HepG2 (cell line): ENCODE results near the gene MYH16. TPM values are rescaled to one million over a fixed set of nuclear protein-coding genes. Genes with fewer than 3 reads are reported as not detected.

Experiments used
- CBX1 ChIP-seq: IDR thresholded peaks from one replicate; pipeline ENCODE4 v1.6.1; 2016; ENCODE audit warnings: antibody characterized with exemption, low read depth
- ERF ChIP-seq: IDR thresholded peaks from 2 replicates; pipeline ENCODE4 v1.6.1; 2018; ENCODE audit warnings: missing biosample characterization, missing genetic modification reagents
- FOXJ3 ChIP-seq: sonication (generic); formaldehyde crosslinking; IDR thresholded peaks from 2 replicates; pipeline ENCODE4 v1.4.0; 2020; ENCODE audit warnings: missing genetic modification reagents, mild to moderate bottlenecking, borderline replicate concordance
- HNRNPUL1 ChIP-seq: fragments of 200-400 bp; formaldehyde crosslinking; IDR thresholded peaks from 2 replicates; pipeline ENCODE4 v1.6.1; 2017; ENCODE audit warnings: low read depth, mild to moderate bottlenecking, low read length, moderate library complexity
- HOXA7 ChIP-seq: sonication (generic); formaldehyde crosslinking; IDR thresholded peaks from 2 replicates; pipeline ENCODE4 v1.8.1; 2022; ENCODE audit warnings: mild to moderate bottlenecking, missing genetic modification reagents, moderate library complexity
- HOXA9 ChIP-seq: sonication (generic); formaldehyde crosslinking; IDR thresholded peaks from 2 replicates; pipeline ENCODE4 v1.8.1; 2022; ENCODE audit warnings: missing genetic modification reagents, mild to moderate bottlenecking, moderate library complexity, borderline replicate concordance
- IKZF4 ChIP-seq: sonication (generic); formaldehyde crosslinking; IDR thresholded peaks from 2 replicates; pipeline ENCODE4 v1.5.1; 2020; ENCODE audit warnings: borderline replicate concordance, mild to moderate bottlenecking, low read depth, missing genetic modification reagents; ENCODE audit errors: not compliant biosample characterization
- LCORL ChIP-seq, 2 experiments: fragments of 450-650 bp in 1 of 2; sonication (generic) in 1 of 2; formaldehyde crosslinking in 1 of 2; IDR thresholded peaks; 2 replicates each; pipeline versions ENCODE4 v1.5.0 to v1.6.1; 2017 to 2020; ENCODE audit warnings: antibody characterized with exemption in 1 of 2, missing genetic modification reagents in 1 of 2
- NONO ChIP-seq, 2 experiments: fragments of 450-650 bp in 1 of 2; sonication (generic) in 1 of 2; formaldehyde crosslinking in 1 of 2; IDR thresholded peaks in 1 of 2; conservative IDR thresholded peaks in 1 of 2; 2 replicates each; pipeline versions ENCODE4 v1.6.1 to v1.8.0; 2017 to 2022; ENCODE audit warnings: mild to moderate bottlenecking in 1 of 2, missing genetic modification reagents in 1 of 2, moderate library complexity in 1 of 2
- PLRG1 ChIP-seq: fragments of 450-650 bp; conservative IDR thresholded peaks from 2 replicates; pipeline ENCODE4 v1.6.1; 2016
- RFX1 ChIP-seq: fragments of 450-650 bp; IDR thresholded peaks from 2 replicates; pipeline ENCODE4 v1.6.1; 2017
- SMARCE1 ChIP-seq: fragments of 450-650 bp; IDR thresholded peaks from 2 replicates; pipeline ENCODE4 v1.6.1; 2017; ENCODE audit warnings: borderline replicate concordance
- SRSF4 ChIP-seq: fragments of 200-400 bp; formaldehyde crosslinking; IDR thresholded peaks from one replicate; pipeline ENCODE4 v1.6.1; 2018; ENCODE audit warnings: mild to moderate bottlenecking, low read depth, low read length, moderate library complexity; ENCODE audit not compliant: poor library complexity, severe bottlenecking
- TOE1 ChIP-seq: sonication (generic); formaldehyde crosslinking; IDR thresholded peaks from 2 replicates; pipeline ENCODE4 v1.4.0; 2020; ENCODE audit warnings: mild to moderate bottlenecking, missing genetic modification reagents
- WIZ ChIP-seq: sonication (generic); formaldehyde crosslinking; IDR thresholded peaks from 2 replicates; pipeline ENCODE4 v1.5.1; 2020; ENCODE audit warnings: mild to moderate bottlenecking, missing genetic modification reagents
- ZNF224 ChIP-seq: sonication (generic); formaldehyde crosslinking; IDR thresholded peaks from 2 replicates; pipeline ENCODE4 v1.5.0; 2020; ENCODE audit warnings: mild to moderate bottlenecking, missing genetic modification reagents
- ZNF230 ChIP-seq: sonication (generic); formaldehyde crosslinking; IDR thresholded peaks from 2 replicates; pipeline ENCODE4 v1.4.0; 2020; ENCODE audit warnings: mild to moderate bottlenecking, missing genetic modification reagents
- ZNF468 ChIP-seq: sonication (generic); formaldehyde crosslinking; IDR thresholded peaks from 2 replicates; pipeline ENCODE4 v1.8.0; 2022; ENCODE audit warnings: mild to moderate bottlenecking, moderate library complexity, missing genetic modification reagents
- ZNF557 ChIP-seq: sonication (generic); formaldehyde crosslinking; IDR thresholded peaks from 2 replicates; pipeline ENCODE4 v1.4.0; 2020; ENCODE audit warnings: missing genetic modification reagents
- ZNF777 ChIP-seq: sonication (generic); formaldehyde crosslinking; IDR thresholded peaks from 2 replicates; pipeline ENCODE4 v1.4.0; 2020; ENCODE audit warnings: missing genetic modification reagents
- ZNF850 ChIP-seq: sonication (generic); formaldehyde crosslinking; conservative IDR thresholded peaks from 2 replicates; pipeline ENCODE4 v1.9.0; 2021; ENCODE audit warnings: mild to moderate bottlenecking, missing genetic modification reagents
- polyA plus RNA-seq, 8 experiments: library from polyadenylated mRNA; depleted of rRNA in 3 of 8; stranded (reverse) in 7 of 8; unstranded in 1 of 8; fragments of >200 nt; fragmentation: Illumina TruSeq in 4 of 8; extraction: Trizol in 4 of 8; gene quantifications; 2 replicates each; pipeline versions ENCODE4 v1.2.1 to v1.2.3, GENCODE V29; 2011 to 2016; ENCODE audit warnings: low read depth in 4 of 8, missing spikeins in 1 of 8, mixed read lengths in 1 of 8; ENCODE audit not compliant: insufficient read depth in 1 of 8
- total RNA-seq, 5 experiments: library from RNA; depleted of rRNA; stranded (reverse); fragments of >200 nt; fragmentation: Illumina TruSeq; extraction: Trizol; gene quantifications; 2 replicates each; pipeline ENCODE4 v1.2.3, GENCODE V29; 2016; ENCODE audit warnings: low read depth in 1 of 5
- TF ChIP-seq, protein P1 (sequence below): IDR thresholded peaks from 2 replicates; pipeline ENCODE4 v1.6.1; 2016
- TF ChIP-seq, protein P2 (sequence below): sonication (generic); formaldehyde crosslinking; IDR thresholded peaks from 2 replicates; pipeline ENCODE4 v1.4.0; 2020; ENCODE audit warnings: mild to moderate bottlenecking, low read depth, missing genetic modification reagents
- TF ChIP-seq, protein P3 (sequence below): sonication (generic); formaldehyde crosslinking; conservative IDR thresholded peaks from 2 replicates; pipeline ENCODE4 v1.4.0; 2020; ENCODE audit warnings: missing genetic modification reagents

The MYH16 gene
- total and polyA plus RNA-seq, 2 of the 13 experiments (the other 11 are each of a cell fraction or from before 2014, with no cell fraction given), result 0.05 to 0.15 TPM

DNA sequence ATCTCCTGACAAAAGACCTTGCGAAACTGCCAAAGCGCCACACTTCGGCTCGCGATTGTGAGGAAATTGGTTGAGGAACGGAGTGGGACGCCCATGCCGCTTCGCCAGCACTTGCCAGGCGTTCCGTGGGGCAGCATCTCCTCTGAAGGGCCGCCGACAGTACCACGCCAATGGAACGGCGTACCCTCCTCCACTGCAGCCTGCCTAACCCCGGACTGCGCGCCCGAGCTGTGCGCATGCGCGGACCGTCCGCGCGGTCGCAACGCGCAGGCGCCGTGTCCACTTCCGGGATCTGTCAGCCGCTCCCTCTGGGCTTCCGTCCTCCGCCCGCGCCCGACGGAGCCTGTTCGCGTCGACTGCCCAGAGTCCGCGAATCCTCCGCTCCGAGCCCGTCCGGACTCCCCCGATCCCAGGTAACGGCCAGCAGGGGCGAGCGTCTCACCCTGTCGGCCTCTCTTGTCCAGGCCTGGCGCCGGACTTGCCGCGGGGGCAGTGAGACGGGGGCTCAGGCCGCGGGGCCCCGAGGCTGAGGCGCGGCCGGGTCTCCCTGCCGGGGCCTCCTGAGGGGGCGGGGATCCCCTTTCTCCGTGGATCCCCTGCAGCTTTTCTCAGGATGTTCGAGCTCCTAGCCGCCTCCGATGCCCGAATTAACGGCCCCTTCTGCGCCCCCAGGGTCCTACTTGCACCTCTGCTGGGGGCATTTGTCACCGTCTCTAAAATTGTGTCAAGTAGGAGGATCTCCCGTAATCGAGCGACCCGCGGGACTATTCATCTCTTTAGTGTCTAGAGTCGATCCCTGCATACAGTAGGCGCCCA lies 53.2 kb downstream of the MYH16 start, which contains the start of gene ARPC1A (continued):
- TF ChIP-seq, protein P1, sequence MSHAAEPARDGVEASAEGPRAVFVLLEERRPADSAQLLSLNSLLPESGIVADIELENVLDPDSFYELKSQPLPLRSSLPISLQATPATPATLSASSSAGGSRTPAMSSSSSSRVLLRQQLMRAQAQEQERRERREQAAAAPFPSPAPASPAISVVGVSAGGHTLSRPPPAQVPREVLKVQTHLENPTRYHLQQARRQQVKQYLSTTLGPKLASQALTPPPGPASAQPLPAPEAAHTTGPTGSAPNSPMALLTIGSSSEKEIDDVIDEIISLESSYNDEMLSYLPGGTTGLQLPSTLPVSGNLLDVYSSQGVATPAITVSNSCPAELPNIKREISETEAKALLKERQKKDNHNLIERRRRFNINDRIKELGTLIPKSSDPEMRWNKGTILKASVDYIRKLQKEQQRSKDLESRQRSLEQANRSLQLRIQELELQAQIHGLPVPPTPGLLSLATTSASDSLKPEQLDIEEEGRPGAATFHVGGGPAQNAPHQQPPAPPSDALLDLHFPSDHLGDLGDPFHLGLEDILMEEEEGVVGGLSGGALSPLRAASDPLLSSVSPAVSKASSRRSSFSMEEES (CRISPR knock-in tag), result no peak
- TF ChIP-seq IKZF4 (CRISPR knock-in tag) (peak; percentile 75), HOXA7 (CRISPR knock-in tag) (no peak), ERF (peak; percentile 80; the same call in 1 of the 2 replicates), ZNF777 (CRISPR knock-in tag) (peak; percentile 85), ZNF850 (CRISPR knock-in tag) (no peak), FOXJ3 (CRISPR knock-in tag) (0 out of 2 replicates have a peak, but pooled peaks have one; percentile 26), CBX1 (peak; percentile 40), SMARCE1 (no peak), WIZ (CRISPR knock-in tag) (peak; percentile 44; the same call in 1 of the 2 replicates), LCORL (IDR thresholded peaks at IDR 0.05) (no peak), LCORL (CRISPR knock-in tag; IDR thresholded peaks at IDR 0.05) (peak; percentile 80), RFX1 (no peak), ZNF557 (CRISPR knock-in tag) (no peak), TOE1 (CRISPR knock-in tag) (no peak), PLRG1 (no peak), ZNF230 (0 out of 2 replicates have a peak, but pooled peaks have one; percentile 60), HOXA9 (CRISPR knock-in tag) (no peak), NONO (IDR thresholded peaks at IDR 0.05) (no peak), NONO (CRISPR knock-in tag; conservative IDR thresholded peaks at IDR 0.05) (peak; percentile 92), SRSF4 (no peak), ZNF224 (CRISPR knock-in tag) (peak; percentile 66; the same call in 1 of the 2 replicates), ZNF468 (CRISPR knock-in tag) (no peak), HNRNPUL1 (0 out of 2 replicates have a peak, but pooled peaks have one; percentile 39)
- TF ChIP-seq, protein P2, sequence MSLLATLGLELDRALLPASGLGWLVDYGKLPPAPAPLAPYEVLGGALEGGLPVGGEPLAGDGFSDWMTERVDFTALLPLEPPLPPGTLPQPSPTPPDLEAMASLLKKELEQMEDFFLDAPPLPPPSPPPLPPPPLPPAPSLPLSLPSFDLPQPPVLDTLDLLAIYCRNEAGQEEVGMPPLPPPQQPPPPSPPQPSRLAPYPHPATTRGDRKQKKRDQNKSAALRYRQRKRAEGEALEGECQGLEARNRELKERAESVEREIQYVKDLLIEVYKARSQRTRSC (CRISPR knock-in tag), result no peak
- TF ChIP-seq, protein P3, sequence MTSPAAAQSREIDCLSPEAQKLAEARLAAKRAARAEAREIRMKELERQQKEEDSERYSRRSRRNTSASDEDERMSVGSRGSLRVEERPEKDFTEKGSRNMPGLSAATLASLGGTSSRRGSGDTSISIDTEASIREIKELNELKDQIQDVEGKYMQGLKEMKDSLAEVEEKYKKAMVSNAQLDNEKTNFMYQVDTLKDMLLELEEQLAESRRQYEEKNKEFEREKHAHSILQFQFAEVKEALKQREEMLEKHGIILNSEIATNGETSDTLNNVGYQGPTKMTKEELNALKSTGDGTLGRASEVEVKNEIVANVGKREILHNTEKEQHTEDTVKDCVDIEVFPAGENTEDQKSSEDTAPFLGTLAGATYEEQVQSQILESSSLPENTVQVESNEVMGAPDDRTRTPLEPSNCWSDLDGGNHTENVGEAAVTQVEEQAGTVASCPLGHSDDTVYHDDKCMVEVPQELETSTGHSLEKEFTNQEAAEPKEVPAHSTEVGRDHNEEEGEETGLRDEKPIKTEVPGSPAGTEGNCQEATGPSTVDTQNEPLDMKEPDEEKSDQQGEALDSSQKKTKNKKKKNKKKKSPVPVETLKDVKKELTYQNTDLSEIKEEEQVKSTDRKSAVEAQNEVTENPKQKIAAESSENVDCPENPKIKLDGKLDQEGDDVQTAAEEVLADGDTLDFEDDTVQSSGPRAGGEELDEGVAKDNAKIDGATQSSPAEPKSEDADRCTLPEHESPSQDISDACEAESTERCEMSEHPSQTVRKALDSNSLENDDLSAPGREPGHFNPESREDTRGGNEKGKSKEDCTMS, result no peak
